ENCODE measurements around the gene MAPK4. TPM values are rescaled to one million over a fixed set of nuclear protein-coding genes. Genes with fewer than 3 reads are reported as not detected.
A peak's percentile ranks its signal among the peaks of the same experiment; 100 is the strongest.
"Not testable (repeated sequence)": the region's sequence is repeated elsewhere in the genome, so short reads cannot be mapped to it uniquely, and the experiment has no call there.

Gene MAPK4
- total RNA-seq, 1 experiment from 2014 or later = 0.21 TPM

GRCh38 chr18:50560681-50561629, 1.1 kb downstream of the MAPK4 start:
- H3K36me3 Mint-ChIP-seq (ENCODE audit: insufficient read depth, unreplicated experiment) = no peaks in the 10 kb centered on the region
- CTCF ChIA-PET = interaction anchor here (0.6 to 1.4 kb wide), 3 partner anchors 80 to 89 kb away, joined by 3 read pairs; no protein-coding TSS in a partner anchor
- peak overlapping the region; percentile 68 for H3K4me3 Mint-ChIP-seq (ENCODE audit: unreplicated experiment)
- POLR2A ChIA-PET = interaction anchor here (0.7 kb wide), 1 partner anchor 56 kb away, joined by 3 read pairs; no protein-coding TSS in a partner anchor
- H3K27ac Mint-ChIP-seq (ENCODE audit: low read depth, unreplicated experiment) = no peak overlapping the region
- no peak for DNase-seq (ENCODE audit: unreplicated experiment)
- TF ChIP-seq CTCF (IDR thresholded peaks at IDR 0.05; ENCODE audit: unreplicated experiment) = no peak
- peaks cover 48% of the 10 kb centered on the region for H3K27me3 Mint-ChIP-seq (ENCODE audit: insufficient read depth, unreplicated experiment)
- BruUV-seq (replicated peaks) = no TSS peak
- intact Hi-C loops (cut with micrococcal nuclease) = no loop called here
- H3K9me3 Mint-ChIP-seq (ENCODE audit: unreplicated experiment) = peaks cover 4% of the 10 kb centered on the region
- no peaks in the 10 kb centered on the region for H3K4me1 Mint-ChIP-seq (ENCODE audit: insufficient read depth, unreplicated experiment)

DNA sequence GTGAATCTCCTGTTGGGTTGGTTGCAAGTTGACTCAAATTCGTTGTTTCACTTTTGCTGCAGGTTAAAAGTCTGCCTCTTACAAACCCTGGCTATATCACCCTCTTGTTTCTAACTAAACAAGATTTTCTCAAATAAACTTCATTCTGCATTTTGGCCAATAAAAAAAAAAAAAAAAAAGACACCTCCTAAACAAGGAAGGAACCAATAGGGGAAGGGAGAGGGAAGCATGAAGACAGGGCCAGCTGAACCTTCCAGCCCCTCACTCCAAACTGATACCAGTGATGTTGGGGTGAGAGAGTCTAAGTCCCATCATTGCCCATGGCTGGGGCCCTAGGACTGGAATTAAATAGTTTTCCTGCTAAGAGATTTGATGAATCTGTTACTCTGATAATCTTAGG, 2.4 kb downstream of the MAPK4 start:
- H3K4me1 Mint-ChIP-seq (ENCODE audit: insufficient read depth, unreplicated experiment); H3K9me3 Mint-ChIP-seq (ENCODE audit: unreplicated experiment); H3K4me3 Mint-ChIP-seq (ENCODE audit: unreplicated experiment); DNase-seq (ENCODE audit: unreplicated experiment); H3K36me3 Mint-ChIP-seq (ENCODE audit: insufficient read depth, unreplicated experiment); intact Hi-C loops (cut with micrococcal nuclease); BruUV-seq (replicated peaks); CTCF ChIA-PET; H3K27ac Mint-ChIP-seq (ENCODE audit: low read depth, unreplicated experiment): not testable (repeated sequence)
- POLR2A ChIA-PET = interaction anchor here (0.7 kb wide), 1 partner anchor 419 kb away, joined by 4 read pairs; no protein-coding TSS in a partner anchor
- peaks cover 35% of the 10 kb centered on the region for H3K27me3 Mint-ChIP-seq (ENCODE audit: insufficient read depth, unreplicated experiment)

DNA sequence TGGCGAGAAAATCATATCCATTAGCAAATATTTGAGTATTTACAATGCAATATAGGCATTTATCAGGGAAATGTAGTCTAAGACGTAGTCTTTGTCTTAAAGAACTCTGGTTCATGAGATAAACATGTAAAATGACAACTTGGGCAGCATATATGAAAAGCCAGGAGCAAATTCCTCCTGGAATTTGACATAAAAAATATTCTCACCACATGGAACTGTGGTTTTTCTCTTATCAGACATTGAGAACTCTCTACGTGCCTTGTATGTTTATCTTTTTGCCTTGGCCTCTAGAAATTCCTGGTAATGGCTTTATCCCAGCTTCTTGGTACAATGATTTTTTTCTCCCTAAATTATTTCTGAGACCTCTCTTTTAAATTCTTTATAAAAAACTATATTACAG, 2.8 kb downstream of the MAPK4 start:
- Mint-ChIP-seq H3K9me3 (ENCODE audit: unreplicated experiment) (no peaks in the 10 kb centered on the region), H3K36me3 (ENCODE audit: insufficient read depth, unreplicated experiment) (no peaks in the 10 kb centered on the region), H3K4me1 (ENCODE audit: insufficient read depth, unreplicated experiment) (no peaks in the 10 kb centered on the region), H3K27ac (ENCODE audit: low read depth, unreplicated experiment) (no peak overlapping the region), H3K27me3 (ENCODE audit: insufficient read depth, unreplicated experiment) (peaks cover 31% of the 10 kb centered on the region), H3K4me3 (ENCODE audit: unreplicated experiment) (no peak overlapping the region)
- BruUV-seq (replicated peaks) = no TSS peak
- TF ChIP-seq CTCF (IDR thresholded peaks at IDR 0.05; ENCODE audit: unreplicated experiment) = no peak
- ChIA-PET POLR2A (interaction anchor here (0.7 kb wide), 1 partner anchor 420 kb away, joined by 4 read pairs; no protein-coding TSS in a partner anchor), CTCF (no interaction called here)
- intact Hi-C loops (cut with micrococcal nuclease) = no loop called here
- no peak for DNase-seq (ENCODE audit: unreplicated experiment)

- Mint-ChIP-seq H3K27me3 (ENCODE audit: insufficient read depth, unreplicated experiment) (peaks cover 29% of the 10 kb centered on the region), H3K4me1 (ENCODE audit: insufficient read depth, unreplicated experiment) (no peaks in the 10 kb centered on the region)
Observed at GRCh38 chr18:50563376-50563775, 3.5 kb downstream of the MAPK4 start.

More at GRCh38 chr18:50563376-50563775, 3.5 kb downstream of the MAPK4 start:
- intact Hi-C loops (cut with micrococcal nuclease) = no loop called here
- no peaks in the 10 kb centered on the region for H3K36me3 Mint-ChIP-seq (ENCODE audit: insufficient read depth, unreplicated experiment)
- no TSS peak for BruUV-seq (replicated peaks)
- H3K27ac Mint-ChIP-seq (ENCODE audit: low read depth, unreplicated experiment) = no peak overlapping the region
- POLR2A ChIA-PET = no interaction called here
- no peak overlapping the region for H3K4me3 Mint-ChIP-seq (ENCODE audit: unreplicated experiment)
- peaks cover 1% of the 10 kb centered on the region for H3K9me3 Mint-ChIP-seq (ENCODE audit: unreplicated experiment)
- DNase-seq (ENCODE audit: unreplicated experiment) = no peak
- TF ChIP-seq CTCF (IDR thresholded peaks at IDR 0.05; ENCODE audit: unreplicated experiment) = no peak
- CTCF ChIA-PET = no interaction called here
